A673 (cell line): ENCODE measurements around the gene IWS1. TPM values are rescaled to one million over a fixed set of nuclear protein-coding genes. Genes with fewer than 3 reads are reported as not detected.

ENCODE experiments used
- BruUV-seq: library from RNA; stranded (reverse); fragments of 400-500 nt; replicated peaks from 2 replicates; lab custom pipeline; 2021; lab: Mats Ljungman, UMichigan
- CTCF ChIA-PET: fragments of 300-600 bp; sonication (Branson Sonifier 250); formaldehyde crosslinking; loops from one replicate; lab custom pipeline; 2022; ENCODE audit warnings: antibody characterized with exemption; lab: Charles Lee
- POLR2A ChIA-PET: fragments of 300-600 bp; sonication (Branson Sonifier 250); formaldehyde crosslinking; loops from one replicate; lab custom pipeline; 2022; ENCODE audit warnings: antibody characterized with exemption; ENCODE audit not compliant: low non-redundant PET; lab: Charles Lee
- DNase-seq: peaks from one replicate; pipeline ENCODE4 v3.0.0-alpha.2; 2015; ENCODE audit warnings: low spot score
- H3K27ac ChIP-seq: fragments of 200-600 bp; sonication (generic); 2 replicates; pipeline ENCODE4 v1.5.1; 2016; ENCODE audit warnings: mixed run types, low read depth, mild to moderate bottlenecking, mixed read lengths, antibody characterized with exemption, low read length; ENCODE audit not compliant: poor library complexity, severe bottlenecking
- H3K27me3 ChIP-seq: fragments of 200-600 bp; sonication (generic); replicated peaks from 2 replicates; pipeline ENCODE4 v1.6.1; 2017; ENCODE audit warnings: mixed run types, low read depth, mild to moderate bottlenecking, mixed read lengths, antibody characterized with exemption, low read length; ENCODE audit not compliant: insufficient read depth, poor library complexity
- H3K36me3 ChIP-seq: fragments of 200-600 bp; sonication (generic); 2 replicates; pipeline ENCODE4 v1.6.1; 2016; ENCODE audit warnings: mixed run types, mild to moderate bottlenecking, mixed read lengths, antibody characterized with exemption, low read length; ENCODE audit not compliant: insufficient read depth, poor library complexity, severe bottlenecking
- H3K4me1 ChIP-seq: fragments of 200-600 bp; sonication (generic); 2 replicates; pipeline ENCODE4 v1.6.1; 2017; ENCODE audit warnings: mixed run types, mild to moderate bottlenecking, mixed read lengths, antibody characterized with exemption, low read length; ENCODE audit not compliant: insufficient read depth, poor library complexity, severe bottlenecking
- H3K4me3 ChIP-seq: fragments of 200-600 bp; sonication (generic); 2 replicates; pipeline ENCODE4 v1.5.1; 2016; ENCODE audit warnings: low read depth, mixed run types, mild to moderate bottlenecking, mixed read lengths, low read length; ENCODE audit not compliant: poor library complexity, severe bottlenecking
- H3K9me3 ChIP-seq: fragments of 200-600 bp; sonication (generic); 2 replicates; pipeline ENCODE4 v1.6.1; 2016; ENCODE audit warnings: mixed run types, low read depth, mild to moderate bottlenecking, mixed read lengths, antibody characterized with exemption, low read length; ENCODE audit not compliant: poor library complexity, severe bottlenecking
- EZH2 ChIP-seq: fragments of 200-600 bp; sonication (generic); IDR thresholded peaks from 2 replicates; pipeline ENCODE4 v1.6.1; 2017; ENCODE audit warnings: borderline replicate concordance, low read depth, mild to moderate bottlenecking, mixed read lengths, antibody characterized with exemption, low read length; ENCODE audit not compliant: poor library complexity, severe bottlenecking
- intact Hi-C: fragments of 100-400 bp; cut with micrococcal nuclease; formaldehyde crosslinking; loops from one replicate; pipeline ENCODE4 v1.10.0; 2022; ENCODE audit not compliant: unreplicated experiment
- total RNA-seq: library from RNA; stranded (reverse); gene quantifications from 2 replicates; pipeline ENCODE4 v1.2.3, GENCODE V29; 2021
- TF ChIP-seq, protein P1 (sequence below): fragments of 300-800, 200-600 bp; sonication (generic); conservative IDR thresholded peaks from 2 replicates; pipeline ENCODE4 v1.5.1; 2017; ENCODE audit warnings: low read depth, mild to moderate bottlenecking, antibody characterized with exemption, low read length, moderate library complexity, mixed read lengths

The IWS1 gene
- total RNA-seq, 1 experiment from 2014 or later, result 67.2 TPM

DNA sequence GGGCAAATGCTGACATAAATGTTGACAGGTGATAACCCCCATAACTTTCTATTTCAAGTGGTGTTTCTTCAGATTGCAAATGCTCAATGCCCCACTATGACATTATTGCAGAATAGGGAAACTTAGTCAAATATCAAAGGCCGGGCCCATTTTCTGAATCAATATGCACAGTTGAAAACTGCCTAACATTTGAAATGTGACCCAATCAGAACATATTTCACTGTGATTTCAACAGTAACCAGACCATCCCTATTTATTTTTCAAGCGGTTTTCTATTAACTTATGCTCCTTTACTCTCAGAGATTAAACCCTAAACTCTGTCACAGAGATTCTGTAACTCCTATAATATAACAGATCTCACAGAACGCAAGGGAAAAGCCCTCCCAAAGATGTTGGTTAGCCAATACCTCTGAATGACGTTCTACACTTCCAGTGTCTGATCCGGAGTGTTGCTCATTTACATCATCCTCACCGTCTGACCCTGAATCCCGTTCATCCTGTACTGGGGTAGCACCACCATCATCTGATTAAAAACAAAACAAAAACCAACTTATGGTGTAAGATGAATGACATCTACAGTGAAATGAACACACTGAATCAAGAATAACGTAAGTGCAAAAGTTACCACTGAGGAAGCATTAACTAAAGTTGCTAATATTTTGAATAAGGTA, 2.9 kb downstream of the IWS1 start:
- Histone ChIP-seq H3K36me3 (peaks cover 44% of the 10 kb centered on the region), H3K27me3 (no peaks in the 10 kb centered on the region), H3K27ac (no peak overlapping the region), H3K4me1 (peaks cover 11% of the 10 kb centered on the region), H3K9me3 (no peaks in the 10 kb centered on the region), H3K4me3 (no peak overlapping the region)
- no TSS peak for BruUV-seq
- ChIA-PET POLR2A (no interaction called here), CTCF (no interaction called here)
- DNase-seq, result no peak
- TF ChIP-seq, protein P1, sequence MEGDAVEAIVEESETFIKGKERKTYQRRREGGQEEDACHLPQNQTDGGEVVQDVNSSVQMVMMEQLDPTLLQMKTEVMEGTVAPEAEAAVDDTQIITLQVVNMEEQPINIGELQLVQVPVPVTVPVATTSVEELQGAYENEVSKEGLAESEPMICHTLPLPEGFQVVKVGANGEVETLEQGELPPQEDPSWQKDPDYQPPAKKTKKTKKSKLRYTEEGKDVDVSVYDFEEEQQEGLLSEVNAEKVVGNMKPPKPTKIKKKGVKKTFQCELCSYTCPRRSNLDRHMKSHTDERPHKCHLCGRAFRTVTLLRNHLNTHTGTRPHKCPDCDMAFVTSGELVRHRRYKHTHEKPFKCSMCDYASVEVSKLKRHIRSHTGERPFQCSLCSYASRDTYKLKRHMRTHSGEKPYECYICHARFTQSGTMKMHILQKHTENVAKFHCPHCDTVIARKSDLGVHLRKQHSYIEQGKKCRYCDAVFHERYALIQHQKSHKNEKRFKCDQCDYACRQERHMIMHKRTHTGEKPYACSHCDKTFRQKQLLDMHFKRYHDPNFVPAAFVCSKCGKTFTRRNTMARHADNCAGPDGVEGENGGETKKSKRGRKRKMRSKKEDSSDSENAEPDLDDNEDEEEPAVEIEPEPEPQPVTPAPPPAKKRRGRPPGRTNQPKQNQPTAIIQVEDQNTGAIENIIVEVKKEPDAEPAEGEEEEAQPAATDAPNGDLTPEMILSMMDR, result no peak
- TF ChIP-seq EZH2, result no peak
- intact Hi-C loops, result no loop called here

DNA sequence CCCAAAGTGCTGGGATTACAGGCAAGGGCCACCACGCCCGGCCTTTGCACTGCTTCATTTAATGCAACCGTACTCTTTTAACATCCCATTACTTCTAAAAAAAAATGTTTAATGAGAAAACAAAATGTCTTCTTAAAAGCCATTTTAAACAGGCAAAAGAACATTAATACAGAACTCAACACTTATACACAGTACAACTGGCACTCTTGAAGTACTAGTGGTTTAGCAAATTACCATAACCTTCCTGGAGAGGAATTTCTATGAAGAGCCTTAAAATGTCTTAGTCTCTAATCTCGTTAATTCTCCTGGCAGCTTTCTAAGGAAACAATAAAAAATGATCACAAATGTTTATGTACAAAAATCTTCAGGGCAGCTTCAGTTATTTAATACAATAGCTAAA, 5.9 kb downstream of the IWS1 start:
- no peaks in the 10 kb centered on the region for H3K9me3 ChIP-seq
- DNase-seq, result peak; percentile 52
- CTCF ChIA-PET, result no interaction called here
- peaks cover 57% of the 10 kb centered on the region for H3K36me3 ChIP-seq
- peaks cover 16% of the 10 kb centered on the region for H3K4me1 ChIP-seq
- TF ChIP-seq, protein P1, result no peak
- no peak for TF ChIP-seq EZH2
- no peaks in the 10 kb centered on the region for H3K27me3 ChIP-seq
- H3K27ac ChIP-seq, result no peak overlapping the region
- BruUV-seq, result no TSS peak
- POLR2A ChIA-PET, result interaction anchor here (0.6 kb wide), 1 partner anchor 60 kb away, joined by 3 read pairs; no protein-coding TSS in a partner anchor
- intact Hi-C loops, result no loop called here
- no peak overlapping the region for H3K4me3 ChIP-seq

DNA sequence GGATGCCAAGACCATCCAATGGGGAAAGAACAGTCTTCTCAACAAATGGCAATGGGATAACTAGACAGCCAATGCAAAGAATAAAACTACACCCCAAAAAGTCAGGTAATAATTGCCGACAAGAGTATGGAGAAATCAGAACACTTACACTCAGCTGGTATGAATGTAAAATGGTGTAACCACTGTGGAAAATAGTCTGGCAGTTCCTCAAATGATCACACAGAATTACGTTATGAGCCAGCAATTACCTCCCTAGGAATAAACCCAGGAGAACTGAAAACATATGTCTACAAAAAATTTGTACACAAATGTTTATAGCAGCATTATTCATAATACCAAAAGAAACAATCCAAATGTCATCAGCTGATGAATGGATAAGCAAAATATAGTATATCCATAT, 8.8 kb downstream of the IWS1 start:
- intact Hi-C loops, result no loop called here

More for the DNA sequence above, 8.8 kb downstream of the IWS1 start:
- Histone ChIP-seq H3K27me3 (no peaks in the 10 kb centered on the region), H3K36me3 (peaks cover 40% of the 10 kb centered on the region), H3K27ac (no peak overlapping the region), H3K4me3 (no peak overlapping the region), H3K9me3 (no peaks in the 10 kb centered on the region), H3K4me1 (peaks cover 19% of the 10 kb centered on the region)
- CTCF ChIA-PET, result no interaction called here
- BruUV-seq, result no TSS peak
- POLR2A ChIA-PET, result no interaction called here
- DNase-seq, result no peak
- TF ChIP-seq, protein P1, result no peak
- no peak for TF ChIP-seq EZH2
